Gastrocnemius medialis (tissue), 4 donors: ENCODE results near the gene KCNAB1.

Experiments used
- POLR2A ChIP-seq, 2 donors: fragments of 450-650 bp; IDR thresholded peaks; one replicate each; pipeline ENCODE4 v1.6.1; 2017; ENCODE audit warnings: antibody characterized with exemption in 2 of 2, mild to moderate bottlenecking in 2 of 2, moderate library complexity in 2 of 2
- TF ChIP-seq, protein P1 (sequence below), 5 experiments: fragments of 450-650 bp in 3 of 5; fragments of 200-600 bp in 2 of 5; sonication (generic) in 2 of 5; IDR thresholded peaks in 4 of 5; conservative IDR thresholded peaks in 1 of 5; 1 replicate in 4 of 5; 2 replicates in 1 of 5; pipeline ENCODE4 v1.5.1; 2016 to 2019; ENCODE audit warnings: antibody characterized with exemption in 5 of 5, mild to moderate bottlenecking in 3 of 5, moderate library complexity in 3 of 5

DNA sequence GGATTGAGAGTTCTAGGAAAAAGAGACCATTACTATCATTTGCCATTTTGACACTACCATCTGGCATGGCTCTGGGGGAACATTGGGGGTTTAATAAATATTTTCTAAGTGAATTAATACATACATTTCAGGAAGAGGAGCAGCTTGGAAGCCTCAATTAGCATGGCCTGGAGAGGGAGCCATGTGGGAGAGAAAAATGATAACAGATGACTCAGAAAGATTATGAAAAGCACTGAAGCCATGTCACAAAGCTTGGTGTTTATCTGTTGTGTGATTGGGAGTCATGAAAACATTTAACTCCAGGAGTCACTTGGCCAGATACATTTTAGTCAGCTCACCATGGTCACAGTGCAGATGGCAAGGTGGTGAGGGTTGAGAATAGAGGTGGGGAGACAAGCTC is 313.5 kb downstream of the KCNAB1 start:
- TF ChIP-seq POLR2A (IDR thresholded peaks at IDR 0.05) = no peak
- TF ChIP-seq, protein P1, sequence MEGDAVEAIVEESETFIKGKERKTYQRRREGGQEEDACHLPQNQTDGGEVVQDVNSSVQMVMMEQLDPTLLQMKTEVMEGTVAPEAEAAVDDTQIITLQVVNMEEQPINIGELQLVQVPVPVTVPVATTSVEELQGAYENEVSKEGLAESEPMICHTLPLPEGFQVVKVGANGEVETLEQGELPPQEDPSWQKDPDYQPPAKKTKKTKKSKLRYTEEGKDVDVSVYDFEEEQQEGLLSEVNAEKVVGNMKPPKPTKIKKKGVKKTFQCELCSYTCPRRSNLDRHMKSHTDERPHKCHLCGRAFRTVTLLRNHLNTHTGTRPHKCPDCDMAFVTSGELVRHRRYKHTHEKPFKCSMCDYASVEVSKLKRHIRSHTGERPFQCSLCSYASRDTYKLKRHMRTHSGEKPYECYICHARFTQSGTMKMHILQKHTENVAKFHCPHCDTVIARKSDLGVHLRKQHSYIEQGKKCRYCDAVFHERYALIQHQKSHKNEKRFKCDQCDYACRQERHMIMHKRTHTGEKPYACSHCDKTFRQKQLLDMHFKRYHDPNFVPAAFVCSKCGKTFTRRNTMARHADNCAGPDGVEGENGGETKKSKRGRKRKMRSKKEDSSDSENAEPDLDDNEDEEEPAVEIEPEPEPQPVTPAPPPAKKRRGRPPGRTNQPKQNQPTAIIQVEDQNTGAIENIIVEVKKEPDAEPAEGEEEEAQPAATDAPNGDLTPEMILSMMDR (IDR thresholded peaks at IDR 0.05 in 4 of 5, conservative IDR thresholded peaks at IDR 0.05 in 1 of 5) = no peak
